RKO (cell line): ENCODE measurements around the gene NUP214.
A peak's percentile ranks its signal among the peaks of the same experiment; 100 is the strongest.
"Not testable (repeated sequence)": the region's sequence is repeated elsewhere in the genome, so short reads cannot be mapped to it uniquely, and the experiment has no call there.

Experiments
- DNase-seq: peaks from one replicate; pipeline ENCODE4 v3.0.0-alpha.2; 2016; ENCODE audit warnings: low spot score

NUP214 gene

GRCh38 chr9:131160416-131161112 is 35.2 kb downstream of the NUP214 start:
- no peak for DNase-seq

- DNase-seq, result no peak
These were observed 36.2 kb downstream of the NUP214 start for GRCh38 chr9:131161585-131161984.

DNA sequence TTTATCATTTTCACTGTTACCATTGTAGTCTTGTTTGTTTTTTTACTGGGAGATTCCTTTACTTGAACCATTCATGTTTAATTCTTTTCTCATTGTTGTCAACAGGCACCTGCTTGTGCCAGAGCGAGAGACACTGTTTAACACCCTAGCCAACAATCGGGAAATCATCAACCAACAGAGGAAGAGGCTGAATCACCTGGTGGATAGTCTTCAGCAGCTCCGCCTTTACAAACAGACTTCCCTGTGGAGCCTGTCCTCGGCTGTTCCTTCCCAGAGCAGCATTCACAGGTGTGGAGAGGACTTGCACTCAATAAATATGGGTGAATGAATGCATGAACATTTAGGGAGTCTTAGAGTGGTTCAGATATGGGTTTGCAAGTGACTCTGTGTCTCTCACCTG is 37.5 kb downstream of the NUP214 start:
- no peak for DNase-seq

GRCh38 chr9:131165523-131165922 is 40.1 kb downstream of the NUP214 start:
- no peak for DNase-seq

DNA sequence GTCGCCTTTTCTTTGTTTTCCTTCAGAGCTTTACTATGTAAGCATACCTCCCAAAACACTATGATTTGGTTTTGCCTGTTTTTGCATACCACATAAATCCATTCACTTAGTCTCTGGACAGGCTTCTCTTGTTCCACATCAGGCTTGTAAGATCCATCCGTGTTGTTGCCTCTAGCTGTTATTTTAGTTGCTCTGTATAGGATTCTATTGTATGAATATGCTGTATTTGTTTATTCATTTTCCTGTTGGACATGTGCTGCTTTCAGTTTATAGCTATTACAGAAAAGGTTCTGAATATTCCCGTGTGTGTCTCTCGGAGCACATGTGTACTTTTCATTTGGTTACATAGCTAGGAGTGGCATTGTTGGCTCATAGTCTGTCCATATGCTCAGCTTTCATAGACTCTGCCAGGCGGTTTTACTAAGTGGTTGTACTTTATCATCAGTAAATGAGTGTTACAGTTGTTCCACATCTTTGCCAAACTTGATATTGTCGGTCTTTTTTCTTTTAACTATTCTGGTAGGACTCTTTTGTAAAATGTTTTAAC is 41.8 kb downstream of the NUP214 start:
- DNase-seq, result no peak

DNA sequence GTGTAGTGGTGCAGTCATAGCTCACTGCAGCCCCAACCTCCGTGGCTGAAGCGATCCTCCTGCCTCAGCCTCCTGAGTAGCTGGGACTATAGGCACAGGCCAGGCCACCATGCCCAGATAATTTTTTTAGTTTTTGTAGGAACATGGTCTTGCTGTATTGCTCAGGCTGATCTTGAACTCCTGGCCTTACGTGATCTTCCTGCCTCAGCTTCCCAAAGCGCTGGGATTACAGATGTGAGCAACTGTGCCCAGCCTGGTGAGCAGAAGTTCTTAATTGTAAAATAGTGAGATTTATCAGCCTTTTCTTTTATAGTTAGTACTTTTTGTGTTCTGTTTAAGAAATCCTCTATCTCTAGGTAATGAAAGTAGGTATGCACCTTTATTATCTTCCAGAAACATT is 42.5 kb downstream of the NUP214 start:
- no peak for DNase-seq

DNA sequence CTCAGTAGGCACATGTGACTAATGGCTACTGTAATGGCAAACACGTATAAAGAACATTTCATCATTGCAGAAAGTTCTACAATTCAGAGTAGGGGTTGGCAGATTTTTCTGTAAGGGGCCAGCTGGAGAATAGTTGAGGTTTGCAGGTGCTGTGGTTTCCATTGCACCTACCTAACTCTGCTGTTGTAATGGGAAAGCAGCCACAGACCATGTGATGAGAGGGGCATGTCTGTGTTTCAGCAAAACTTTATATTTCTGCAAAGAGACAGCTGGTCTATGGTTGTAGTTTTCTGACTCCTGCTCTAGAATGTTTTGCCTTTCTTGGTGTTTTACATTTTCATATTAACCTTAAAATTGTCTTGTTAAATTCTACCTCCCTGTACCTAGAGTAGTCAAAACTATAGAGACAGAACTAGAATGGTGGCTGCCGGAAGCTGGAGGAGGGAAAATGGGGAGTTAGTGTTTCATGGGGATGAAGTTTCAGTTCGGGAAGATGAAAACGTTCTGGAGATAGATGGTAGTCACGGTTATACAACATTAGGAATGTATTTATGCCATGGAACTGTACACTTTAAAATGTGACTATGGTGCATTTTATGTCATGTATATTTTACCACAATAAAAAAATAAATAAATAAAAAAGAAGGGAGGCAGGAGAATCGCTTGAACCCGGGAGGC is 44.3 kb downstream of the NUP214 start:
- DNase-seq, result no peak

DNA sequence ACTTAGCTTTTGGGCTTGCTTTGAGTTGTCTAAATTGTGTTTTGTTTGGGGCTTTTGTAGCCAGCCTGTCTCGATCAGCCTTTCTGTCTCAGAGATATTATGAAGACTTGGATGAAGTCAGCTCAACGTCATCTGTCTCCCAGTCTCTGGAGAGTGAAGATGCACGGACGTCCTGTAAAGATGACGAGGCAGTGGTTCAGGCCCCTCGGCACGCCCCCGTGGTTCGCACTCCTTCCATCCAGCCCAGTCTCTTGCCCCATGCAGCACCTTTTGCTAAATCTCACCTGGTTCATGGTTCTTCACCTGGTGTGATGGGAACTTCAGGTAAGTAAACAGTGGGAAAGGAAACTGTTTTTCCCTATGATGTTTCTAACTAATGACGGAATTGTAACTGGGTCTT is 48.6 kb downstream of the NUP214 start:
- DNase-seq, result no peak

DNA sequence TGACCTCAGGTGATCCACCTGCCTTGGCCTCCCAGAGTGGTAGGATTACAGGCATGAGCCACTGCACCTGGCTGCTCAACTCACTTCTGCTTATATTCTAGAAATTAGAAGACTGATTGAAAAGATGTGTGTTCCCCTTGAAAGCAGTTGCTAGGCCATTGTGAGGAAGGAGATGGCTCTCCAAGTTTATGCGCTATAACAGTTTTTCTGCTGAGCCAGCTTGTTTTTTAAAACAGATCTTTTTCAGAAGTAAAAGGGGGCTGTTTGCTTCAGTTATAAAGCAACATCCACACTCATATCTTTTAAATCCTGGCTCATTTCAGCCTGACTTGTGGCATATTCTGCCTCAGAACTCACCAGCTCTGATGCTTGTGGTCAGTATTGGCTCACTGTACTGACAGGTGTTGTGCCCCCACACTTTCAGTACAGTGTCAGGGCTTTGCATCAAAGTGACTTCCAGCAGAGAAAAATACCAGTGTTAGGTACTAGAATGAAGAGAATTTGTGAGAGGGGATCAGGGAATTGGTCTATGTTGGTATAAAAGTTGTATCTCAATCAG is 49.4 kb downstream of the NUP214 start:
- no peak for DNase-seq

- DNase-seq, result no peak
These were observed 52.5 kb downstream of the NUP214 start for GRCh38 chr9:131177898-131178297.

GRCh38 chr9:131178382-131178781 is 53.0 kb downstream of the NUP214 start:
- DNase-seq, result peak; percentile 83

- DNase-seq, result no peak
These were observed 53.5 kb downstream of the NUP214 start for GRCh38 chr9:131178926-131179325.

DNA sequence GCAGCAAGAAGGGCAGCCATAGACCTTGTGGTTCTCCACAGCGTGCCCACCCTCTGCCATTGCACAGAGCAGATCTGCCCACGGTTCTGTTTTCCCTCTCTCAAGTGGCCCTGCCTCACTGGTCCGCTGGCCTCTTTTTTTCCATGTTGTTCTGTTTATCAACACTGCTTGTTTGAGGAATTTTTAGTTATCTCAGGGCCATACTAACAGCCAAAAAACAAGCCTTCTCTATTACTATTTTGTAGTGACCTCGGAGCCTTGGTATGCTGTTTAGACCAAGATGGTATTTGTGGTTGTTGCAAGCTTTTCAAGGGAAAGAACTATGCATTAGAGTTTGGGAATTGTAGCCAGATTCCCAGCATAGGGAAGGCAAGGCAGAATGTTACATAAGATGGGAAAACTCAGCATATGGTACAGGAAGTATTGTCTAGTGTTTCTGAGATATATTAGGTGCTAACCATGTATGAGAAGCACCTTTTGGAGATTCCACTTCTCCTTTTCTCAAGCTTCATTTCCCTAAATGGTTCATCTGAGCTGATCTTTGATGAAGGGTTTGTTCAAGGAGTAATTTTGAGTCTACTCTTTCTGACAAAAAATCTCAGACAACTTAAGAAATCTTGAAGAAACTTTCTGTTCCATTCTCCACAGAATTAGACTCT is 54.3 kb downstream of the NUP214 start:
- peak; percentile 24 for DNase-seq

- DNase-seq, result peak; percentile 30
These were observed 55.1 kb downstream of the NUP214 start for GRCh38 chr9:131180454-131180853.

- DNase-seq, result peak; percentile 32
These were observed 55.8 kb downstream of the NUP214 start for GRCh38 chr9:131181091-131181681.

DNA sequence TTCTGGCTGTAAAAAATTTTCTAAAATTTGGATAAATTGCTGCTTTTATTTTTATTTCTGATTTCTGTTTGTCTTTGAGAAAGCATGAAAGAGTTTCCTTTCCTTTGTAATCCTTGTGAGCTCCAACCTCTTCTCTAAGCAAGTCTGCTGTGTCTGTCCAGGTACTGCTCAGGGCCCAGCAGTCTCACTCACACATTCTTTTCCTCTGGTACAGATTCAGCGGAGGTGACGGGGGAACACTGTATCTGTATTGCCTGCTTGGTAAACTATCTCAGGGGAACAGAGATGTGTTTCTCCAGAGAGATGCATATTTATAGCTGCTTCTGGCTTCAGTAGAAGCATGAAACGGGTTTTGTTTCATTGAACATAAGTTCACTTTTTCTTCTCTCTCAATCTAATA is 60.5 kb downstream of the NUP214 start:
- no peak for DNase-seq

- DNase-seq, result no peak
These were observed 61.2 kb downstream of the NUP214 start for GRCh38 chr9:131186622-131187021.

- DNase-seq, result no peak
These were observed 62.6 kb downstream of the NUP214 start for GRCh38 chr9:131187957-131188356.

- DNase-seq, result no peak
These were observed 63.6 kb downstream of the NUP214 start for GRCh38 chr9:131188976-131189375.

GRCh38 chr9:131190191-131190590 is 64.8 kb downstream of the NUP214 start:
- DNase-seq, result no peak

DNA sequence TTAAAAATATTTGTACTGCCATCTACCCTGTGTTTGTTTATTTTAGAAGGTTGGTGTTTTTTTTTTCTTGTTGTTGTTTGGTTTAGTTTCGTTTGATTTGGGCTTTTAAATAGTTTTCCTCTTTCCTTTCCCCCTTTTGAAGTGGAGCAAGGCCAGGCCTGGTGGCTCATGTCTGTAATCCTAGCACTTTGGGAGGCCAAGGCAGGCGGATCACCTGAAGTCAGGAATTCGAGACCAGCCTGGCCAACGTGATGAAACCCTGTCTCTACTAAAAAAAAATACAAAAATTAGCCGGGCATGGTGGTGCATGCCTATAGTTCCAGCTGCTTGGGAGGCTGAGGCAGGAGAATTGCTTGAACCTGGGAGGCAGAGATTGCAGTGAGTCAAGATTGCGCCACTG is 65.6 kb downstream of the NUP214 start:
- not testable (repeated sequence) for DNase-seq

GRCh38 chr9:131191857-131192256 is 66.5 kb downstream of the NUP214 start:
- DNase-seq, result no peak
